HCT116 (cell line): ENCODE data around the gene SLC51A. TPM values are rescaled to one million over a fixed set of nuclear protein-coding genes. Genes with fewer than 3 reads are reported as not detected.

Source experiments
- ATAC-seq: fragments of 200-7000 bp; cut with Tn5 transposase; 2 replicates; pipeline ENCODE4 v1.9.1; 2020; ENCODE audit warnings: mild to moderate bottlenecking, moderate library complexity
- BruUV-seq: library from RNA; stranded (reverse); fragments of 400-500 nt; replicated peaks from 2 replicates; lab custom pipeline; 2021; lab: Mats Ljungman, UMichigan
- CTCF ChIA-PET: fragments of 300-600 bp; sonication (Branson Sonifier 250); formaldehyde crosslinking; loops from one replicate; lab custom pipeline; 2021; ENCODE audit warnings: antibody characterized with exemption; lab: Charles Lee
- POLR2A ChIA-PET: fragments of 300-600, 350-600 bp; sonication (Branson Sonifier 250); formaldehyde crosslinking; loops from one replicate; lab custom pipeline; 2021; ENCODE audit warnings: antibody characterized with exemption; lab: Charles Lee
- RAD21 ChIA-PET, 2 experiments: fragments of 300-600 bp; sonication (Branson Sonifier 250); formaldehyde crosslinking; loops; one replicate each; lab custom pipeline; 2023; ENCODE audit warnings: low total read pairs in 2 of 2; ENCODE audit not compliant: uncharacterized antibody in 2 of 2, unreplicated experiment in 2 of 2, low non-redundant PET in 1 of 2; lab: Charles Lee
- DNase-seq: peaks from one replicate; pipeline ENCODE4 v3.0.0-alpha.2; 2010; ENCODE audit warnings: low read depth, low spot score
- H2AFZ ChIP-seq: fragments of 200-600 bp; shearing (Covaris generic), sonication (generic); 2 replicates; pipeline ENCODE4 v1.6.1; 2017; ENCODE audit warnings: low read depth, mixed run types, mixed read lengths, antibody characterized with exemption, low read length; ENCODE audit not compliant: poor library complexity, severe bottlenecking
- H3K27ac ChIP-seq: 2 replicates; pipeline ENCODE4 v1.5.1; 2012; ENCODE audit warnings: low read depth, low read length
- H3K27me3 ChIP-seq: fragments of 200-600 bp; sonication (generic); 2 replicates; pipeline ENCODE4 v1.6.1; 2016; ENCODE audit warnings: mixed run types, low read length, mixed read lengths; ENCODE audit not compliant: insufficient read depth
- H3K36me3 ChIP-seq, 2 experiments: fragments of 200-500 bp in 1 of 2; fragments of 200-600 bp in 1 of 2; sonication (Bioruptor generic) in 1 of 2; sonication (generic) in 1 of 2; 2 replicates each; pipeline versions ENCODE4 v1.5.1 to v1.6.1; 2014 to 2016; ENCODE audit warnings: low read length in 2 of 2, inconsistent platforms in 1 of 2, mixed read lengths in 1 of 2, mixed run types in 1 of 2; ENCODE audit not compliant: insufficient read depth in 2 of 2, control insufficient read depth in 1 of 2
- H3K4me1 ChIP-seq, 2 experiments: fragments of 200-600 bp in 1 of 2; sonication (generic) in 1 of 2; 2 replicates each; pipeline versions ENCODE4 v1.5.1 to v1.6.1; 2012 to 2017; ENCODE audit warnings: low read length in 2 of 2, inconsistent platforms in 1 of 2, mild to moderate bottlenecking in 1 of 2, mixed read lengths in 1 of 2, mixed run types in 1 of 2, moderate library complexity in 1 of 2; ENCODE audit not compliant: insufficient read depth in 2 of 2, control insufficient read depth in 1 of 2
- H3K4me2 ChIP-seq: fragments of 200-600 bp; sonication (generic); 2 replicates; pipeline ENCODE4 v1.6.1; 2017; ENCODE audit warnings: mixed run types, low read length, mixed read lengths
- H3K4me3 ChIP-seq, 2 experiments: fragments of 200-600 bp in 1 of 2; sonication (generic) in 1 of 2; replicated peaks in 1 of 2; 2 replicates each; pipeline ENCODE4 v1.5.1; 2011 to 2016; ENCODE audit warnings: low read length in 2 of 2, control low read depth in 1 of 2, low read depth in 1 of 2, mild to moderate bottlenecking in 1 of 2, mixed read lengths in 1 of 2, mixed run types in 1 of 2
- H3K79me2 ChIP-seq: fragments of 200-600 bp; sonication (generic); 2 replicates; pipeline ENCODE4 v1.6.1; 2017; ENCODE audit warnings: mild to moderate bottlenecking, mixed run types, low read length, moderate library complexity, mixed read lengths; ENCODE audit not compliant: insufficient read depth
- H3K9ac ChIP-seq: fragments of 200-600 bp; sonication (generic); 2 replicates; pipeline ENCODE4 v1.6.1; 2016; ENCODE audit warnings: low read length, mixed read lengths
- H3K9me2 ChIP-seq: fragments of 200-600 bp; sonication (generic), shearing (Covaris generic); 2 replicates; pipeline ENCODE4 v1.6.1; 2017; ENCODE audit warnings: mixed run types, mild to moderate bottlenecking, moderate library complexity; ENCODE audit not compliant: insufficient read depth
- H3K9me3 ChIP-seq, 2 experiments: fragments of 200-500 bp in 1 of 2; fragments of 200-600 bp in 1 of 2; sonication (Bioruptor generic) in 1 of 2; sonication (generic) in 1 of 2; 2 replicates each; pipeline ENCODE4 v1.6.1; 2014 to 2017; ENCODE audit warnings: low read length in 2 of 2, mixed read lengths in 2 of 2, inconsistent platforms in 1 of 2, low read depth in 1 of 2, mild to moderate bottlenecking in 1 of 2, mixed run types in 1 of 2, moderate library complexity in 1 of 2; ENCODE audit not compliant: control insufficient read depth in 1 of 2, insufficient read depth in 1 of 2
- H4K20me1 ChIP-seq: fragments of 200-600 bp; sonication (generic), shearing (Covaris generic); 2 replicates; pipeline ENCODE4 v1.6.1; 2017; ENCODE audit warnings: mixed run types, mild to moderate bottlenecking, moderate library complexity; ENCODE audit not compliant: insufficient read depth
- CBX3 ChIP-seq: IDR thresholded peaks from 2 replicates; pipeline ENCODE4 v1.6.1; 2012; ENCODE audit warnings: low read depth
- CTCF ChIP-seq, 3 experiments: fragments of 200-600 bp in 1 of 3; sonication (generic) in 1 of 3; IDR thresholded peaks in 2 of 3; conservative IDR thresholded peaks in 1 of 3; 2 replicates each; pipeline ENCODE4 v1.5.1; 2012 to 2017; ENCODE audit warnings: low read depth in 2 of 3, low read length in 2 of 3, antibody characterized with exemption in 1 of 3, borderline replicate concordance in 1 of 3, control low read depth in 1 of 3, mild to moderate bottlenecking in 1 of 3, mixed read lengths in 1 of 3, mixed run types in 1 of 3, moderate library complexity in 1 of 3; ENCODE audit not compliant: insufficient read depth in 1 of 3
- EGR1 ChIP-seq: IDR thresholded peaks from 2 replicates; pipeline ENCODE4 v1.6.1; 2012; ENCODE audit warnings: low read depth
- ELF1 ChIP-seq: IDR thresholded peaks from 2 replicates; pipeline ENCODE4 v1.6.1; 2012; ENCODE audit warnings: low read depth, borderline replicate concordance
- EZH2 ChIP-seq: fragments of 200-600 bp; sonication (generic); IDR thresholded peaks from 2 replicates; pipeline ENCODE4 v1.6.1; 2017; ENCODE audit warnings: antibody characterized with exemption, mixed run types
- EZH2phosphoT487 ChIP-seq: fragments of 200-600 bp; IDR thresholded peaks from 2 replicates; pipeline ENCODE4 v1.6.1; 2018; ENCODE audit warnings: antibody characterized with exemption, borderline replicate concordance
- JUND ChIP-seq: IDR thresholded peaks from 2 replicates; pipeline ENCODE4 v1.6.1; 2012
- MAX ChIP-seq: IDR thresholded peaks from 2 replicates; pipeline ENCODE4 v1.6.1; 2012
- POLR2A ChIP-seq: IDR thresholded peaks from 2 replicates; pipeline ENCODE4 v1.7.0; 2011; ENCODE audit warnings: borderline replicate concordance; ENCODE audit not compliant: insufficient read depth, insufficient read length; ENCODE audit errors: extremely low read depth
- POLR2AphosphoS5 ChIP-seq: IDR thresholded peaks from 2 replicates; pipeline ENCODE4 v1.6.1; 2011; ENCODE audit warnings: mild to moderate bottlenecking, low read depth, low read length, moderate library complexity
- REST ChIP-seq: IDR thresholded peaks from 2 replicates; pipeline ENCODE4 v1.6.1; 2012; ENCODE audit warnings: low read depth
- SP1 ChIP-seq: IDR thresholded peaks from 2 replicates; pipeline ENCODE4 v1.6.1; 2012; ENCODE audit warnings: low read depth
- SRF ChIP-seq: IDR thresholded peaks from 2 replicates; pipeline ENCODE4 v1.6.1; 2012; ENCODE audit warnings: low read depth
- TCF7L2 ChIP-seq: IDR thresholded peaks from 2 replicates; pipeline ENCODE4 v1.7.0; 2011; ENCODE audit warnings: borderline replicate concordance, inconsistent platforms; ENCODE audit not compliant: insufficient read depth, insufficient read length; ENCODE audit errors: extremely low read depth
- ZFX ChIP-seq: fragments of 450-650 bp; IDR thresholded peaks from 2 replicates; pipeline ENCODE4 v1.6.1; 2017
- ZNF274 ChIP-seq: fragments of 200-500 bp; sonication (Bioruptor generic); IDR thresholded peaks from 2 replicates; pipeline ENCODE4 v1.6.1; 2014; ENCODE audit warnings: mild to moderate bottlenecking, low read depth, low read length, inconsistent platforms
- intact Hi-C: fragments of 100-400 bp; cut with micrococcal nuclease; formaldehyde crosslinking; loops from 2 replicates; pipeline ENCODE4 v1.10.0; 2022
- total RNA-seq: library from RNA; stranded (reverse); gene quantifications from one replicate; pipeline ENCODE4 v1.2.1, GENCODE V29; 2021; ENCODE audit not compliant: unreplicated experiment

Gene SLC51A
- total RNA-seq, 1 experiment from 2014 or later: not detected

GRCh38 chr3:196216681-196217211 is 412 bp downstream of the SLC51A start:
- RAD21 ChIA-PET: no interaction called here
- Histone ChIP-seq H3K79me2 (no peaks in the 10 kb centered on the region), H3K9me3 (no peaks in the 10 kb centered on the region), H3K9me2 (no peaks in the 10 kb centered on the region), H3K36me3 (no peaks in the 10 kb centered on the region), H3K4me1 (no peaks in the 10 kb centered on the region), H3K27ac (no peak overlapping the region), H4K20me1 (no peaks in the 10 kb centered on the region), H3K4me3 (no peak overlapping the region), H3K27me3 (no peaks in the 10 kb centered on the region), H3K9ac (no peak overlapping the region), H3K4me2 (no peak overlapping the region), H2AFZ (no peak overlapping the region)
- CTCF ChIA-PET: no interaction called here
- intact Hi-C loops: no loop called here
- BruUV-seq: no TSS peak
- DNase-seq (no peak), ATAC-seq (no peak)
- TF ChIP-seq JUND: no peak
- TF ChIP-seq POLR2AphosphoS5: no peak
- TF ChIP-seq ZNF274: no peak
- TF ChIP-seq CTCF (IDR thresholded peaks at IDR 0.05 in 2 of 3, conservative IDR thresholded peaks at IDR 0.05 in 1 of 3; ENCODE audit: borderline replicate concordance in 1 of 3, insufficient read depth in 1 of 3, low read depth in 2 of 3, low read length in 2 of 3): no peak
- TF ChIP-seq TCF7L2: no peak
- no peak for TF ChIP-seq CBX3
- TF ChIP-seq SRF: no peak
- TF ChIP-seq ELF1: no peak
- TF ChIP-seq REST: no peak
- no peak for TF ChIP-seq ZFX
- TF ChIP-seq SP1: no peak
- TF ChIP-seq EGR1: no peak
- no peak for TF ChIP-seq EZH2
- TF ChIP-seq POLR2A: no peak
- no peak for TF ChIP-seq EZH2phosphoT487
- no peak for TF ChIP-seq MAX
- POLR2A ChIA-PET: no interaction called here
